ENCODE measurements around the gene DYSF. TPM values are rescaled to one million over a fixed set of nuclear protein-coding genes. Genes with fewer than 3 reads are reported as not detected.
A peak's percentile ranks its signal among the peaks of the same experiment; 100 is the strongest.

DYSF gene
- total and polyA plus RNA-seq, 9 donors: 2.3 to 16.5 (median 5.1) TPM

- no peak overlapping the region for H3K27ac ChIP-seq
- H3K4me1 ChIP-seq (ENCODE audit: insufficient read depth): no peaks in the 10 kb centered on the region
- no peak overlapping the region for H3K4me3 ChIP-seq
- TF ChIP-seq EP300 (IDR thresholded peaks at IDR 0.05): no peak
- 69 to 78% (median 69%) methylated on average over 6 of the region's 6 CpGs for WGBS, 3 donors
- peak in 1 of 5 donors; percentile 47 for DNase-seq
- H3K9me3 ChIP-seq: no peaks in the 10 kb centered on the region
- H3K27me3 ChIP-seq: no peaks in the 10 kb centered on the region
- intact Hi-C loops (cut with DNase I): no loop called here
- H3K36me3 ChIP-seq: no peaks in the 10 kb centered on the region
These were observed 38.8 kb downstream of the DYSF start for GRCh38 chr2:71492112-71492511.

GRCh38 chr2:71494091-71494490, 40.7 kb downstream of the DYSF start:
- WGBS, 3 donors: 82 to 90% (median 84%) methylated on average over 4 of the region's 4 CpGs
- Histone ChIP-seq H3K27me3 (no peaks in the 10 kb centered on the region), H3K4me1 (ENCODE audit: insufficient read depth) (no peaks in the 10 kb centered on the region), H3K9me3 (no peaks in the 10 kb centered on the region), H3K36me3 (no peaks in the 10 kb centered on the region), H3K4me3 (no peak overlapping the region), H3K27ac (no peak overlapping the region)
- TF ChIP-seq POLR2A (IDR thresholded peaks at IDR 0.05) (no peak), CTCF (IDR thresholded peaks at IDR 0.05) (no peak), EP300 (IDR thresholded peaks at IDR 0.05) (no peak)
- intact Hi-C loops (cut with DNase I): no loop called here
- DNase-seq: no peak

- TF ChIP-seq EP300 (IDR thresholded peaks at IDR 0.05): no peak
- intact Hi-C loops (cut with DNase I): loop anchor here in 1 of 4 donors (5.0 kb wide), 1 partner anchor 187 kb away; no protein-coding TSS in a partner anchor
- 84 to 88% (median 87%) methylated on average over 1 of the region's 1 CpG for WGBS, 3 donors
- H3K36me3 ChIP-seq: no peaks in the 10 kb centered on the region
- no peak for DNase-seq
- no peak overlapping the region for H3K27ac ChIP-seq
- H3K27me3 ChIP-seq: no peaks in the 10 kb centered on the region
- H3K9me3 ChIP-seq: no peaks in the 10 kb centered on the region
- no peak overlapping the region for H3K4me3 ChIP-seq
- H3K4me1 ChIP-seq (ENCODE audit: insufficient read depth): peaks cover under 1% of the 10 kb centered on the region
These were observed 41.3 kb downstream of the DYSF start for GRCh38 chr2:71494523-71495155.

GRCh38 chr2:71496156-71496770, 42.9 kb downstream of the DYSF start:
- Histone ChIP-seq H3K27me3 (no peaks in the 10 kb centered on the region), H3K36me3 (no peaks in the 10 kb centered on the region), H3K9me3 (no peaks in the 10 kb centered on the region), H3K4me1 (ENCODE audit: insufficient read depth) (peaks cover 1% of the 10 kb centered on the region), H3K27ac (no peak overlapping the region), H3K4me3 (no peak overlapping the region)
- TF ChIP-seq EP300 (IDR thresholded peaks at IDR 0.05) (no peak), CTCF (IDR thresholded peaks at IDR 0.05) (no peak), POLR2A (IDR thresholded peaks at IDR 0.05) (no peak)
- 76 to 79% (median 79%) methylated on average over 9 of the region's 9 CpGs for WGBS, 3 donors
- DNase-seq: no peak
- intact Hi-C loops (cut with DNase I): loop anchor here in 1 of 4 donors (5.0 kb wide), 1 partner anchor 189 kb away; no protein-coding TSS in a partner anchor

- Histone ChIP-seq H3K9me3 (no peaks in the 10 kb centered on the region), H3K36me3 (no peaks in the 10 kb centered on the region), H3K27me3 (no peaks in the 10 kb centered on the region), H3K4me1 (ENCODE audit: insufficient read depth) (peaks cover 1% of the 10 kb centered on the region), H3K4me3 (no peak overlapping the region), H3K27ac (no peak overlapping the region)
- intact Hi-C loops (cut with DNase I): loop anchor here in 1 of 4 donors (5.0 kb wide), 1 partner anchor 191 kb away; no protein-coding TSS in a partner anchor
- no peak for DNase-seq
- WGBS, 3 donors: 25 to 43% (median 30%) methylated on average over 5 of the region's 5 CpGs
- TF ChIP-seq POLR2A (IDR thresholded peaks at IDR 0.05): no peak
These were observed 44.9 kb downstream of the DYSF start for GRCh38 chr2:71498261-71498701.

- no peaks in the 10 kb centered on the region for H3K27me3 ChIP-seq
- H3K4me1 ChIP-seq (ENCODE audit: insufficient read depth): peaks cover 1% of the 10 kb centered on the region
- TF ChIP-seq POLR2A (IDR thresholded peaks at IDR 0.05) (no peak), CTCF (IDR thresholded peaks at IDR 0.05) (no peak), EP300 (IDR thresholded peaks at IDR 0.05) (no peak)
- 71 to 81% (median 75%) methylated on average over 5 of the region's 5 CpGs for WGBS, 3 donors
- no peaks in the 10 kb centered on the region for H3K36me3 ChIP-seq
- no peak for DNase-seq
- H3K27ac ChIP-seq: no peak overlapping the region
- no peak overlapping the region for H3K4me3 ChIP-seq
- intact Hi-C loops (cut with DNase I): loop anchor here in 1 of 4 donors (5.0 kb wide), 1 partner anchor 192 kb away; no protein-coding TSS in a partner anchor
- no peaks in the 10 kb centered on the region for H3K9me3 ChIP-seq
These were observed 46.3 kb downstream of the DYSF start for GRCh38 chr2:71499691-71500090.
